K562 (cell line): ENCODE measurements around the gene TNFRSF6B. TPM values are rescaled to one million over a fixed set of nuclear protein-coding genes. Genes with fewer than 3 reads are reported as not detected.

Experiments used
- ATAC-seq: fragments of 200-7000 bp; cut with Tn5 transposase; 3 replicates; pipeline ENCODE4 v1.9.1; 2020; ENCODE audit warnings: moderate library complexity
- BruUV-seq: library from RNA; stranded (reverse); fragments of 400-500 nt; replicated peaks from 2 replicates; lab custom pipeline; 2021; lab: Mats Ljungman, UMichigan
- CTCF ChIA-PET: fragments of 300-600 bp; formaldehyde crosslinking; extraction: SDS; loops from one replicate; lab custom pipeline; 2021; ENCODE audit warnings: low intra/inter-chr PET ratio; lab: Yijun Ruan, JAX
- POLR2A ChIA-PET: fragments of 300-600, 350-650 bp; sonication (Branson Sonifier 250); formaldehyde crosslinking; extraction: SDS; loops from one replicate; lab custom pipeline; 2021; ENCODE audit warnings: antibody characterized with exemption, inconsistent platforms; lab: Yijun Ruan, JAX
- DNase-seq, 4 experiments: peaks; one replicate each; pipeline versions ENCODE4 v3.0.0 to v3.0.0-alpha.2; 2011 to 2018; ENCODE audit warnings: low spot score in 3 of 4, mixed read lengths in 3 of 4; ENCODE audit errors: extremely low read depth in 1 of 4
- FAIRE-seq: peaks from 2 replicates; lab custom pipeline; 2011; peaks lifted over from hg19 to GRCh38; lab: Jason Lieb, UNC
- H2AFZ ChIP-seq: 2 replicates; pipeline ENCODE4 v1.6.0; 2011; ENCODE audit warnings: low read depth, low read length, control low read depth, inconsistent platforms
- H3K27ac ChIP-seq: fragments of 200-600 bp; 3 replicates; pipeline ENCODE4 v1.8.0; 2011; ENCODE audit warnings: low read depth, mild to moderate bottlenecking, control low read depth, inconsistent platforms, low read length, moderate library complexity, mixed read lengths; ENCODE audit errors: extremely low read depth
- H3K27me3 ChIP-seq, 2 experiments: fragments of 300-600 bp in 1 of 2; 2 replicates in 1 of 2; 3 replicates in 1 of 2; pipeline versions ENCODE4 v1.6.0 to v1.8.0; 2011; ENCODE audit warnings: inconsistent platforms in 2 of 2, low read length in 2 of 2, mild to moderate bottlenecking in 1 of 2, mixed read lengths in 1 of 2, moderate library complexity in 1 of 2; ENCODE audit not compliant: control insufficient read depth in 2 of 2, insufficient read depth in 2 of 2
- H3K36me3 ChIP-seq: fragments of 300-600 bp; 3 replicates; pipeline ENCODE4 v1.8.0; 2011; ENCODE audit warnings: mild to moderate bottlenecking, low read length, inconsistent platforms; ENCODE audit not compliant: control insufficient read depth, insufficient read depth
- H3K4me1 ChIP-seq, 2 experiments: fragments of 200-600 bp in 1 of 2; replicated peaks in 1 of 2; 2 replicates in 1 of 2; 3 replicates in 1 of 2; pipeline versions ENCODE4 v1.5.1 to v1.8.0; 2011; ENCODE audit warnings: inconsistent platforms in 2 of 2, low read length in 2 of 2, mild to moderate bottlenecking in 1 of 2, mixed read lengths in 1 of 2, moderate library complexity in 1 of 2; ENCODE audit not compliant: control insufficient read depth in 2 of 2, insufficient read depth in 2 of 2
- H3K4me2 ChIP-seq: 2 replicates; pipeline ENCODE4 v1.6.1; 2011; ENCODE audit warnings: low read length, control low read depth, inconsistent platforms, mixed read lengths; ENCODE audit not compliant: insufficient read depth
- H3K4me3 ChIP-seq: fragments of 200-600 bp; sonication (generic), shearing (Covaris generic); 2 replicates; pipeline ENCODE4 v1.5.1; 2016; ENCODE audit warnings: control low read depth, inconsistent platforms
- H3K79me2 ChIP-seq: fragments of 200-600 bp; 3 replicates; pipeline ENCODE4 v1.8.0; 2011; ENCODE audit warnings: low read length, inconsistent platforms; ENCODE audit not compliant: control insufficient read depth, insufficient read depth
- H3K9ac ChIP-seq, 2 experiments: 2 replicates each; pipeline versions ENCODE4 v1.6.0 to v1.6.1; 2011; ENCODE audit warnings: low read depth in 2 of 2, low read length in 2 of 2, control low read depth in 1 of 2, inconsistent platforms in 1 of 2, mild to moderate bottlenecking in 1 of 2, mixed read lengths in 1 of 2; ENCODE audit not compliant: insufficient read depth in 1 of 2
- H3K9me1 ChIP-seq: one replicate; pipeline ENCODE4 v1.6.0; 2011; ENCODE audit warnings: inconsistent platforms, mild to moderate bottlenecking, low read length, moderate library complexity; ENCODE audit not compliant: control insufficient read depth, insufficient read depth
- H3K9me3 ChIP-seq: replicated peaks from 2 replicates; pipeline ENCODE4 v1.5.1; 2011; ENCODE audit warnings: low read depth, low read length, inconsistent platforms; ENCODE audit not compliant: control insufficient read depth, insufficient read depth
- H4K20me1 ChIP-seq: replicated peaks from 2 replicates; pipeline ENCODE4 v1.6.1; 2011; ENCODE audit warnings: low read length, inconsistent platforms, mixed read lengths; ENCODE audit not compliant: control insufficient read depth, insufficient read depth
- C11orf30 ChIP-seq: fragments of 450-650 bp; IDR thresholded peaks from 2 replicates; pipeline ENCODE4 v1.6.1; 2016; ENCODE audit warnings: low read depth, mild to moderate bottlenecking
- HMG20A ChIP-seq: fragments of 450-650 bp; formaldehyde crosslinking; conservative IDR thresholded peaks from 2 replicates; pipeline ENCODE4 v1.4.0; 2020; ENCODE audit warnings: mild to moderate bottlenecking, mixed read lengths
- JUND ChIP-seq, 2 experiments: IDR thresholded peaks; 2 replicates in 1 of 2; 3 replicates in 1 of 2; pipeline ENCODE4 v1.6.1; 2011; ENCODE audit warnings: borderline replicate concordance in 2 of 2, low read depth in 2 of 2, low read length in 2 of 2, improper control_type of control experiment in 1 of 2, missing biosample characterization in 1 of 2, missing genetic modification characterization in 1 of 2, missing genetic modification reagents in 1 of 2
- SRF ChIP-seq, 2 experiments: fragments of 250-450, 450-650 bp in 1 of 2; sonication (Bioruptor Pico) in 1 of 2; sonication (generic) in 1 of 2; formaldehyde crosslinking; IDR thresholded peaks; 2 replicates each; pipeline versions ENCODE4 v1.5.0 to v1.5.1; 2020 to 2022; ENCODE audit warnings: mild to moderate bottlenecking in 1 of 2, missing genetic modification reagents in 1 of 2
- WGBS: fragments of 100-300 bp; shearing (Covaris generic); methylation state at CpG from one replicate; pipeline ENCODE4 v1.1.6; 2016; ENCODE audit warnings: low coverage, mixed read lengths; ENCODE audit not compliant: insufficient coverage; ENCODE audit errors: missing lambda C conversion rate; 5-methylcytosine and 5-hydroxymethylcytosine counted together
- in situ Hi-C: fragments of 300-500 bp; cut with MboI; formaldehyde crosslinking; loops from 4 replicates; pipeline ENCODE4 v1.15.0; 2018; ENCODE audit warnings: inconsistent platforms, mixed read lengths
- intact Hi-C: fragments of 100-400 bp; cut with micrococcal nuclease; formaldehyde crosslinking; loops from 2 replicates; pipeline ENCODE4 v1.14.2; 2022
- polyA plus RNA-seq, 8 experiments: library from polyadenylated mRNA; depleted of rRNA in 4 of 8; stranded (reverse) in 5 of 8; unstranded in 3 of 8; fragments of >200 nt; fragmentation: Nextera tagmentation in 2 of 8; fragmentation: Illumina TruSeq in 1 of 8; extraction: Ambion mirVana in 2 of 8; extraction: Trizol in 1 of 8; gene quantifications; 2 replicates each; pipeline versions ENCODE4 v1.2.1 to v1.2.3, GENCODE V29; 2011 to 2014; ENCODE audit warnings: inconsistent platforms in 1 of 8, missing spikeins in 1 of 8
- total RNA-seq, 7 experiments: library from RNA; depleted of rRNA in 6 of 7; stranded (reverse); fragments of >200 nt in 6 of 7; fragmentation: Illumina TruSeq in 2 of 7; extraction: Trizol in 2 of 7; gene quantifications; 2 replicates each; pipeline versions ENCODE4 v1.2.1 to v1.2.3, GENCODE V29; 2011 to 2021; ENCODE audit warnings: low replicate concordance in 1 of 7
- TF ChIP-seq, protein P1 (sequence below): fragments of 200-600 bp; sonication (generic); IDR thresholded peaks from one replicate; pipeline ENCODE4 v1.6.1; 2012; ENCODE audit warnings: mild to moderate bottlenecking, low read depth, low read length, inconsistent platforms
- TF ChIP-seq, protein P2 (sequence below): sonication (generic); formaldehyde crosslinking; IDR thresholded peaks from 2 replicates; pipeline ENCODE4 v1.8.0; 2022; ENCODE audit warnings: mild to moderate bottlenecking, missing genetic modification reagents

The TNFRSF6B gene
- total and polyA plus RNA-seq, 9 of the 15 experiments (the other 6 are each of a cell fraction or from before 2014, with no cell fraction given) = 0.10 to 3.5 (median 0.32) TPM; not detected in 6

DNA sequence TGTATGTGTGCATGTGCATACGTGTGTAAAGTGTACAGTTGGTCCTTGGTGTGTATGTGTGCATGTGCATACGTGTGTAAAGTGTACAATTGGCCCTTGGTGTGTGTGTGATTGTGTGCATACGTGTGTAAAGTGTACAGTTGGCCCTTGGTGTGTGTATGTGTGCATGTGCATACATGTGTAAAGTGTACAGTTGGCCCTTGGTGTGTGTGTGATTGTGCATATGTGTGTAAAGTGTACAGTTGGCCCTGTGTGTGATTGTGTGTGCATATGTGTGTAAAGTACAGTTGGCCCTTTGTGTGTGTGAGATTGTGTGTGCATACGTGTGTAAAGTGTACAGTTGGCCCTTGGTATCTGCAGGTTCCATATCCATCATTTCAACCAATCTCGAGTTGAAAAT lies 35.0 kb downstream of the TNFRSF6B start:
- 70% methylated on average over 5 of the region's 5 CpGs for WGBS
- Histone ChIP-seq H2AFZ (no peak overlapping the region), H3K4me3 (no peak overlapping the region), H3K27ac (no peak overlapping the region), H3K36me3 (peaks cover 73% of the 10 kb centered on the region; the same call in 2 of the 3 replicates), H3K9me3 (peaks cover 4% of the 10 kb centered on the region), H4K20me1 (0 out of 2 replicates have a peak, but pooled peaks cover 5% of the 10 kb centered on the region), H3K4me2 (no peak overlapping the region), H3K4me1 (peaks cover 5 to 39% of the 10 kb centered on the region in 2 experiments; a peak in 4 of 5 replicates), H3K9ac (no peak overlapping the region), H3K27me3 (no peaks in the 10 kb centered on the region), H3K9me1 (no peaks in the 10 kb centered on the region), H3K79me2 (peaks cover 30% of the 10 kb centered on the region)
- no peak for DNase-seq
- ChIA-PET CTCF (no interaction called here), POLR2A (no interaction called here)
- intact Hi-C loops (no loop called here), in situ Hi-C loops (no loop called here)
- FAIRE-seq = peak; percentile 57
- BruUV-seq = no TSS peak
- no peak for ATAC-seq
- TF ChIP-seq C11orf30 (no peak), JUND (IDR thresholded peaks at IDR 0.05; ENCODE audit: borderline replicate concordance, low read depth, low read length) (no peak), JUND (tag; IDR thresholded peaks at IDR 0.05; ENCODE audit: borderline replicate concordance, low read depth, low read length) (no peak), HMG20A (CRISPR knock-in tag) (no peak), SRF (CRISPR knock-in tag; IDR thresholded peaks at IDR 0.05) (no peak)
- TF ChIP-seq, protein P1, sequence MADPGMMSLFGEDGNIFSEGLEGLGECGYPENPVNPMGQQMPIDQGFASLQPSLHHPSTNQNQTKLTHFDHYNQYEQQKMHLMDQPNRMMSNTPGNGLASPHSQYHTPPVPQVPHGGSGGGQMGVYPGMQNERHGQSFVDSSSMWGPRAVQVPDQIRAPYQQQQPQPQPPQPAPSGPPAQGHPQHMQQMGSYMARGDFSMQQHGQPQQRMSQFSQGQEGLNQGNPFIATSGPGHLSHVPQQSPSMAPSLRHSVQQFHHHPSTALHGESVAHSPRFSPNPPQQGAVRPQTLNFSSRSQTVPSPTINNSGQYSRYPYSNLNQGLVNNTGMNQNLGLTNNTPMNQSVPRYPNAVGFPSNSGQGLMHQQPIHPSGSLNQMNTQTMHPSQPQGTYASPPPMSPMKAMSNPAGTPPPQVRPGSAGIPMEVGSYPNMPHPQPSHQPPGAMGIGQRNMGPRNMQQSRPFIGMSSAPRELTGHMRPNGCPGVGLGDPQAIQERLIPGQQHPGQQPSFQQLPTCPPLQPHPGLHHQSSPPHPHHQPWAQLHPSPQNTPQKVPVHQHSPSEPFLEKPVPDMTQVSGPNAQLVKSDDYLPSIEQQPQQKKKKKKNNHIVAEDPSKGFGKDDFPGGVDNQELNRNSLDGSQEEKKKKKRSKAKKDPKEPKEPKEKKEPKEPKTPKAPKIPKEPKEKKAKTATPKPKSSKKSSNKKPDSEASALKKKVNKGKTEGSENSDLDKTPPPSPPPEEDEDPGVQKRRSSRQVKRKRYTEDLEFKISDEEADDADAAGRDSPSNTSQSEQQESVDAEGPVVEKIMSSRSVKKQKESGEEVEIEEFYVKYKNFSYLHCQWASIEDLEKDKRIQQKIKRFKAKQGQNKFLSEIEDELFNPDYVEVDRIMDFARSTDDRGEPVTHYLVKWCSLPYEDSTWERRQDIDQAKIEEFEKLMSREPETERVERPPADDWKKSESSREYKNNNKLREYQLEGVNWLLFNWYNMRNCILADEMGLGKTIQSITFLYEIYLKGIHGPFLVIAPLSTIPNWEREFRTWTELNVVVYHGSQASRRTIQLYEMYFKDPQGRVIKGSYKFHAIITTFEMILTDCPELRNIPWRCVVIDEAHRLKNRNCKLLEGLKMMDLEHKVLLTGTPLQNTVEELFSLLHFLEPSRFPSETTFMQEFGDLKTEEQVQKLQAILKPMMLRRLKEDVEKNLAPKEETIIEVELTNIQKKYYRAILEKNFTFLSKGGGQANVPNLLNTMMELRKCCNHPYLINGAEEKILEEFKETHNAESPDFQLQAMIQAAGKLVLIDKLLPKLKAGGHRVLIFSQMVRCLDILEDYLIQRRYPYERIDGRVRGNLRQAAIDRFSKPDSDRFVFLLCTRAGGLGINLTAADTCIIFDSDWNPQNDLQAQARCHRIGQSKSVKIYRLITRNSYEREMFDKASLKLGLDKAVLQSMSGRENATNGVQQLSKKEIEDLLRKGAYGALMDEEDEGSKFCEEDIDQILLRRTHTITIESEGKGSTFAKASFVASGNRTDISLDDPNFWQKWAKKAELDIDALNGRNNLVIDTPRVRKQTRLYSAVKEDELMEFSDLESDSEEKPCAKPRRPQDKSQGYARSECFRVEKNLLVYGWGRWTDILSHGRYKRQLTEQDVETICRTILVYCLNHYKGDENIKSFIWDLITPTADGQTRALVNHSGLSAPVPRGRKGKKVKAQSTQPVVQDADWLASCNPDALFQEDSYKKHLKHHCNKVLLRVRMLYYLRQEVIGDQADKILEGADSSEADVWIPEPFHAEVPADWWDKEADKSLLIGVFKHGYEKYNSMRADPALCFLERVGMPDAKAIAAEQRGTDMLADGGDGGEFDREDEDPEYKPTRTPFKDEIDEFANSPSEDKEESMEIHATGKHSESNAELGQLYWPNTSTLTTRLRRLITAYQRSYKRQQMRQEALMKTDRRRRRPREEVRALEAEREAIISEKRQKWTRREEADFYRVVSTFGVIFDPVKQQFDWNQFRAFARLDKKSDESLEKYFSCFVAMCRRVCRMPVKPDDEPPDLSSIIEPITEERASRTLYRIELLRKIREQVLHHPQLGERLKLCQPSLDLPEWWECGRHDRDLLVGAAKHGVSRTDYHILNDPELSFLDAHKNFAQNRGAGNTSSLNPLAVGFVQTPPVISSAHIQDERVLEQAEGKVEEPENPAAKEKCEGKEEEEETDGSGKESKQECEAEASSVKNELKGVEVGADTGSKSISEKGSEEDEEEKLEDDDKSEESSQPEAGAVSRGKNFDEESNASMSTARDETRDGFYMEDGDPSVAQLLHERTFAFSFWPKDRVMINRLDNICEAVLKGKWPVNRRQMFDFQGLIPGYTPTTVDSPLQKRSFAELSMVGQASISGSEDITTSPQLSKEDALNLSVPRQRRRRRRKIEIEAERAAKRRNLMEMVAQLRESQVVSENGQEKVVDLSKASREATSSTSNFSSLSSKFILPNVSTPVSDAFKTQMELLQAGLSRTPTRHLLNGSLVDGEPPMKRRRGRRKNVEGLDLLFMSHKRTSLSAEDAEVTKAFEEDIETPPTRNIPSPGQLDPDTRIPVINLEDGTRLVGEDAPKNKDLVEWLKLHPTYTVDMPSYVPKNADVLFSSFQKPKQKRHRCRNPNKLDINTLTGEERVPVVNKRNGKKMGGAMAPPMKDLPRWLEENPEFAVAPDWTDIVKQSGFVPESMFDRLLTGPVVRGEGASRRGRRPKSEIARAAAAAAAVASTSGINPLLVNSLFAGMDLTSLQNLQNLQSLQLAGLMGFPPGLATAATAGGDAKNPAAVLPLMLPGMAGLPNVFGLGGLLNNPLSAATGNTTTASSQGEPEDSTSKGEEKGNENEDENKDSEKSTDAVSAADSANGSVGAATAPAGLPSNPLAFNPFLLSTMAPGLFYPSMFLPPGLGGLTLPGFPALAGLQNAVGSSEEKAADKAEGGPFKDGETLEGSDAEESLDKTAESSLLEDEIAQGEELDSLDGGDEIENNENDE = no peak
- TF ChIP-seq, protein P2, sequence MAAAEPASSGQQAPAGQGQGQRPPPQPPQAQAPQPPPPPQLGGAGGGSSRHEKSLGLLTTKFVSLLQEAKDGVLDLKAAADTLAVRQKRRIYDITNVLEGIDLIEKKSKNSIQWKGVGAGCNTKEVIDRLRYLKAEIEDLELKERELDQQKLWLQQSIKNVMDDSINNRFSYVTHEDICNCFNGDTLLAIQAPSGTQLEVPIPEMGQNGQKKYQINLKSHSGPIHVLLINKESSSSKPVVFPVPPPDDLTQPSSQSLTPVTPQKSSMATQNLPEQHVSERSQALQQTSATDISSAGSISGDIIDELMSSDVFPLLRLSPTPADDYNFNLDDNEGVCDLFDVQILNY = no peak
